ENCODE results near the gene COL2A1.

The COL2A1 gene

DNA sequence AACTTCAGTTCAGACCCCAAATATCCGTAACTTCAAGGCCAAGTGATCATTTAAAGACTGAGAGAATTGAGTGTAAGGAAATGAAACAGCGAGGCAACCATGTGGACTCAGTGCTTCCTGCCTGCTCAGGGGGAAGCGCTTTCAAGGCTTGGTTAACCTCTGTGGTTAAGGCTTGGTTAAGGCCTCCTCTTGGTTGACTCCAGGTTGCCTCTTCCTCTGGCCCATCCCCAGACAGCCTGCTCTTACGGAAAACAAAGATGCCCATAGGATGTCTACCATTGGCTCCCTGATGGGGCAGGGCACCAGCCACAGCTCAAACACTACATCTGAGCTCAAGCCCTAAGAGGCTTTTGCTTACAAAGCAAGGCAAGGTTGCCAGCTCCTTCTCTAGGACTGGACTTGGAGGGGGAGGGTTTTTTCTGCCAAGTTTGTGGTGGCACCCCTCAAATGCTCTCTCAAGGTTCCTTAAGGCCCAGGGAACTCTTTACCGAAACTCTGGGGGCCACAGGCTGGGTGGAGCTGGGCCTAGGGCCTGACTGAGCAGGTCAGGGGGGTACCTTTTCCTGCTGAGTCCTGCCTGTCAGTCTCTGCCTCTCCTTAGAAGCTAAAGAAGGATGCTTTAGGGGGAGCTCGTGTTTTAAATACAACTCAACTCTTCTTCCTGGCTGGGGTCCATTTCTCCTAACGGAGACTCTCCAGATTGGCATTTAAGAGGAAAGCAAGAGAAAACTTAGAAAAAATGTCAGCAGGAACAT lies 13.7 kb downstream of the COL2A1 start:
- no peak for DNase-seq (ENCODE audit: low read depth, low spot score)

DNA sequence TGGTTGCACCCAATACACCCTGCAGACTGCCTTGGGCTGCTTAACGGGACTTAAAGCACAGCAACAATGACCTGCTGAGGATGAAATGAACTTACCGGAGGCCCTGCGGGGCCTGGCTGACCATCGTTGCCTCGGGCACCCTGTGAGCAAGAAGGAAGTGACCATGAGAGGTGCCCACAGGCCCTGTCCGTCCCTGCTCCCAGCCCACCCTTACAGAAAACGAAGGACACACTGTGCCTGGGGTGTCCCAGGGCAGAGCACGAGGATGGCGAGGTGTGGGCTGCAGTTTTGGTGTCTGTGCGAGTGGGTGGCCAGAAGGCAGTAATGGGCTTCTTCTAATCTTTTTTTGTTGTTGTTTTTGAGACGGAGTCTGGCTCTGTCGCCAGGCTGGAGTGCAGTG lies 14.6 kb downstream of the COL2A1 start:
- no peak for DNase-seq (ENCODE audit: low read depth, low spot score)

DNA sequence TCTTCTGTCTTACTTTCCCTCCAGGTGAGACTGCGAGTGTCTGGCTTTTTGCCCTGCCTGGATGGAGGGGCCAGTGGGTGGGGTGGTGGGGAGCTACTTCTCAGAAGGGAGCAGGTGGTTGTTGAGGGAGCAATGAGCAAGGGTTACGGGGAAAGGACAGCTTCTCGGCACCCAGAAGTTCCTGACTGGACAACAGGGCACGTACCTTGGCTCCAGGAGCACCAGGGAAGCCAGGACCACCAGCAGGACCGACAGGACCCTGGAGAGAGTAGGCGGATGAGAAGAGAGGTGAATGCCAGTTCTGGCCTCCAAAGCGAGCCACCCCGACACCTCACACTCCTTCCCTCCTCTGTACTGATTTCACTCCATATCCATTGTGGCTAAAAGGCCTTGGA lies 15.3 kb downstream of the COL2A1 start:
- no peak for DNase-seq (ENCODE audit: low read depth, low spot score)

DNA sequence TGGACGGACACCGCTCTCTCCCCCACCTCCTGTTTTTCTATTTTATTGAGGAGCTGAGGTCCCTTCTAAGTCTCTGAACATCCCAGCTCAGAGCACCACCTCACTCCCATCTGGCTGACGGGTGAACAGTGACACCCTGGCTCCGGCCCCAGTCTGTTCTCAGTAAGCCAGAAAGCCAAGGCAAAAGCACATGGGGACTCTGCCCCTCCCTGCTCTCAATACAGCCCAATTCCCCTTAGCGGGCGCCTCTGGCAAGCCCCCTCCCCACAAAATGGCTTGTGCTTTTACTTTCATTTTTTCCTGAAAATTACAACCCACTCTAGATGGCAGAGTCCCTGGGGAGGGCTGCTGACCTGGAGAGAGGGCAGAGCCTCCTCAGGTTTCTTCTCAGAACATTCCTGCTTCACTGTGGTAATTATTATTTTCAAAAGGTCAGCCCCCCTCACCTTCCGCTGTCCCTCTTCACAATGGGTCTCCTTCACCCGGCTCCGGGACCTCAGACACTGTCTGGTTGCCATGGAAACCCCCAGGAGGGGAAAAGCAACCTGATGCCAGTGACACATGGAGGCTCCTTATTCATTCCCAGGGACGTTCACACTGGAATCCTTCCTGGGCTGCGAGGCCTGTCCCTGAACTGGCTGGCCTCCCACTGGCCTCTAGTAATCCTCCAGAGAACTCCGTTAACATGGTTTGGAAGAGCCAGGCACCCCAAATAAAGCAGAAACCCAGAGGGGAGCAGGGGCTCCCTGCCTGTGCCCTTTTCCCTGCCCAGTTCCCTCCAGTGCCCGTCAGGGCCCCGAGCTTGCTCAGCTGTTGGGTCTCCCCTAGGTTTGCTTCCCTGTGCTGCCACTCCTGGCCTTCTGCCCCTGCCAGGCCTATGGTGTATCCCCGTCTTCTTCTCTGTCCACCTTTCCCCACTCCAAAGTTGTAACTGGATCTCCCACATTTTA lies 15.9 kb downstream of the COL2A1 start:
- DNase-seq (ENCODE audit: low read depth, low spot score) = no peak

DNA sequence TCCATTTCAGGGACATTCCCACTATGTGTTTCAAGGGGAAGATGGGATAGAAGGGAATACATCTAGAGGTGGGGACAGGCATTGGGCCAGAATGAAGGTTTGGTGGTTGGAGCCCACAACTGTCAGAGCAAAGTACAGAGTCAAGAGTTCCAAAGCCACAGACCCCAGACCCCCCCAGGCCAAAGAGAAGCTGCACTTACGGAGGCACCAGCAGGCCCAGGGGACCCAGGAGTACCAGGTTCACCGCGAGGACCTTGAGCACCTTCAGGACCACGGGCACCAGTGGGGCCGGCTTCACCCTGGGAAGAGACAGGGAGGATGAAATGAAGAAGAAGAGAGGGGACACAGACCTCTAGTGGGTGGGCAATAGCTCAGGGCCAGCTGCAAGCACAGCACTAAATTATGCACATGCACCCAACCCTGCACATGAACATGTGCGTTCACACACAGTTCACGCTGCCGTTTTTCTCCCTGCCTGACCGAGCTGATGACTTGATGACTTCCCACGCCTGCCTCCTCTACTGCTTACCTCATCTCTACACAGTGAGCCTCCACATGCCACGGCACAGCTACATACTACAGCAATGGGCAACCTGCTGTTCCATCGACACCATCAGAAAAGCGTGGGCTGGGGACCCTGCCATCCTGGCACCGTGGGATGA lies 16.7 kb downstream of the COL2A1 start:
- DNase-seq (ENCODE audit: low read depth, low spot score) = no peak

DNA sequence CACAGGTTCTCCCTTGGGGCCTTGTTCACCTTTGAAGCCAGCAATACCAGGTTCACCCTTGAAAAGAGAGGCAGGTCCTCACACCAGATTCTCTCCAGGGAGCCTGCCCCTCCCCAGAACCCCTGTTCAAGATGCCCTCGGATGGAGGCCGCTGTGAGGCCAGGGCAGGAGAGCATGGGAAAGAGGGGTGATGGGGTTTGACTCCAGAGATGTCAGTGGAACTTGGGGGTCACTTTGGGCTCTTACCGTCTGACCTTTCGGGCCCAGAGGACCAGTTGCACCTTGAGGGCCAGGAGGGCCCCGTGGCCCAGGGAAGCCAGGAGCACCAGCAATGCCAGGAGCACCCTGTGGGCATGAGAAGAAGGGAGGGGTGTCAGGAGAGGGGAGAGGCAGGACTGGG lies 17.4 kb downstream of the COL2A1 start:
- DNase-seq (ENCODE audit: low read depth, low spot score) = no peak

DNA sequence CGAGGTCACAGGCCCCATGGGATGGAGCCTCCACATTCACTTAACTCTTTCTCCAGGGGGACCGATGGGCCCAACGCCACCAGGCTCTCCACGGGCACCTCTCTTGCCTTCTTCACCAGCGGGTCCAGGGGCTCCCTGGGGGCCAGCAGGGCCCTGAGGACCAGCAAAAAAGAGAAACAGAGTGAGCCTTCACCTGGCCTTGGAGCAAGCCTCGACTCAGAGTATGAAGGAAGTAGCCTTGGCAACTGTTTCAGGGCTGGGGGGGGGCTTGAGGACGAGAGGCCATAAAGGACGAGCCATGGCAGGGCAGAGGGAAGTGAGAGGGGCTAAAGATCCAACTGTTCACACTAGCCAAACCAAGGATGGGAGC lies 18.0 kb downstream of the COL2A1 start:
- no peak for DNase-seq (ENCODE audit: low read depth, low spot score)

DNA sequence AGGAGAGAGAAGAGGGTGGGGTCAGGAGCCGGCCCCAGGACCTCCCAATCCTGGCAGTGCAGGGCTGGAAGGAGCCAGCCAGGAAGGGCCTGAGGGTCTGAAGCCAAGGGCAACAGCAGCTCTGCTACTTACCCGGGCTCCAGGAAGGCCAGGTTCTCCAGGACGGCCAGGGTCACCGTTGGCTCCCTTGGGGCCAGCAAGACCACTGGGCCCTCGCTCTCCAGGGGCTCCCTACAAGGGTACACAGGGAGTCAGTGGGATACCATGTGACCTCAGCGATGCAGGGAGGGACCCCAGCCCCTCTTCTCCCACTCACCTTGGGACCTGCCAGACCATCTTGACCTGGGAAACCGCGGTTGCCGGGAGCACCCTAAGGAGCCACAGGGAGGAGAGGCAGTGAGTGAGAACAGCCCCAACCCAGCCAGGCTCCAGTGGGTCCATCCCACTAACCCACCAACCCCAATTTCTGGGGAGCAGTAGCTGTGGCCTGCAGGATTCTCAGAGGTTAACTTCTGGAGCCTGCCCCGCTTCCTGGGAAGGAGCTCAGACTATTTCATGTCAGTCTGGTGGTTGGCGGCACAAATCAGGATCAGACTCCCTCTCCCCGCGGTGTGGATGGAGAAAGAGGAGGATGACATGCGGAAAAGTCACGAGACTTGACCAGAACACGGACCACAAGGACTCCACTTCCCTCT lies 18.5 kb downstream of the COL2A1 start:
- DNase-seq (ENCODE audit: low read depth, low spot score) = no peak

DNA sequence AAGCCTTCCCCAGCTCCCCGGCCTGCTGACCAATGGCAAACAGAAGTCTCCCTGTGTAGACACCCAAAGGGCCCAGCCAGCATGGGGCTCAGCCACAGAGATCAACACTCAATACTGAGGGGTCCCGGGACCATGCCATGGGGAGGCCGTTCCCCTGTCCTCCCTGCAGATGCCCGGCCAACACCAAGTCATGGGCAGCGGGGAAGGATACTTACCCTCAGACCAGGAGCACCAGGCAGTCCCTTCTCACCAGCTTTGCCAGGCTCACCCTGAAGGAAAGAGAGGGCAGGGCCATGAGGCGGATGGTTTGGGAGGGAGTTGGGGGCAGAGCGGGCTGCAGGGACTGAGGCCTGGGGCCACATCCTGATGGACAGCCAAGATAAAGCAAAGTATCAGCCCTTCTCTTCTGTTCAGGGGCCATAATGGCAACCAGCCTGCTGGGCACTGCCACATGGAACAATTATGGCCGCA lies 19.9 kb downstream of the COL2A1 start:
- DNase-seq (ENCODE audit: low read depth, low spot score) = no peak

DNA sequence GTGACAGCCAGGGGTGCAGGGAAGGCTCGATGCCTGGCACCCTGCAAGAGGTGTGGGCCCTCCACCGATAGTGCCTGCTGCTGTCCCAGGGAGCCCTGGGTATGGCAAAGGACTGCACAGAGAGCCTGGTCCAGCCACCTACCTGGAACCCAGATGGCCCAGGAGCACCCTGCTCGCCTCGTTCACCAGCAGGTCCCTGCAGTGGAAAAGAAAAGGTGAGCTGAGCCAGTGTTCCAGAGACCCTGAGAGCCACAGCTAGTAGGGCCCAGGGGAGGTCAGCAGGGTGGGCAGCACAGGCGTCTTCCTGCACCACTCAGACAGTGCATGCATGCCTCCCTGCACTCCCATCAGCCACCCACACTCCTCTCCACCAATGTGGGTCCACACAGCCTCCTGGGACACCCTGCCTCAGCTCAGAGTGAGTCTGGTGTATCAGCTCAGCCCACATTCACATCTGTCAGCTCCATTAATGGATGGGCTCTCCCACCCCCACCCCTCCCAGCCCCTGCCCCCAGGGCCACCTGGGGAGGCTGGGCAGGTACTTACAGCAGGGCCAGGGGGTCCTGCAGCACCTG lies 20.6 kb downstream of the COL2A1 start:
- no peak for DNase-seq (ENCODE audit: low read depth, low spot score)

DNA sequence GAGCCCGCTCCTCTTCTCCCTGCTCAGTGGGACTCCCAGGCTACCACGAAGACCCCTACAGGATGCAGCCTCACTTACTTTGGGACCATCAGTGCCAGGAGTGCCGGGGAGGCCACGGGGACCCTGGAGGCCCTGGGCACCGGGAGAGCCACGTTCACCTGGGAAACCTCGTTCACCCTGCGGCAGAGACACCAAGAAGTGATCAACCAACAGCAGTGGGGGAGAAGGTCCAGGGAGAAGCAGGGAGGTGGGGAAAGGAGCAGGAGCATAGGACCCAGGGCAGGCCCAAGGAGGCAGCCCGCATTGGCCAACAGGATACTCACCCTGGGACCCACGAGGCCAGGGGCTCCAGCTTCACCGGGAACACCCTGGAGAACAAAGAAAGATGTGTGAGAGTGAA lies 21.5 kb downstream of the COL2A1 start:
- no peak for DNase-seq (ENCODE audit: low read depth, low spot score)

DNA sequence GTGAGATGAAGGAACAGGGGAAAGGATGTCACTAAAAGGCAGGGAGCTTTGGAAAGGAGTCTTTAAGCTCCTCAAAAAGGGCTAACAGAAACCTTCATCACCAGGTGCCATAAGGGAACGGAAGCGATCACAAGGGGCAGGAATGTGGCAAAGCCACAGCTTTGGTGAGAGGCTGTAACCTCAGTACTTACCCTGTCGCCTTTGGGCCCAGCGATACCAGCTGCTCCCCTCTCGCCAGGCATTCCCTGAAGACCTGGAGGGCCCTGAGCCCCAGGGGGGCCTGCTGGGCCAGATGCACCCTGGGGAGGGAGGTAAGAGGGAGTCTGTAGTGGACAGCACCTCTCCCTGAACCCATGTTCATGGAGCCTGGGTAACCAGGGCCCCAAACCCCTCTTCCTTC lies 22.0 kb downstream of the COL2A1 start:
- no peak for DNase-seq (ENCODE audit: low read depth, low spot score)

DNA sequence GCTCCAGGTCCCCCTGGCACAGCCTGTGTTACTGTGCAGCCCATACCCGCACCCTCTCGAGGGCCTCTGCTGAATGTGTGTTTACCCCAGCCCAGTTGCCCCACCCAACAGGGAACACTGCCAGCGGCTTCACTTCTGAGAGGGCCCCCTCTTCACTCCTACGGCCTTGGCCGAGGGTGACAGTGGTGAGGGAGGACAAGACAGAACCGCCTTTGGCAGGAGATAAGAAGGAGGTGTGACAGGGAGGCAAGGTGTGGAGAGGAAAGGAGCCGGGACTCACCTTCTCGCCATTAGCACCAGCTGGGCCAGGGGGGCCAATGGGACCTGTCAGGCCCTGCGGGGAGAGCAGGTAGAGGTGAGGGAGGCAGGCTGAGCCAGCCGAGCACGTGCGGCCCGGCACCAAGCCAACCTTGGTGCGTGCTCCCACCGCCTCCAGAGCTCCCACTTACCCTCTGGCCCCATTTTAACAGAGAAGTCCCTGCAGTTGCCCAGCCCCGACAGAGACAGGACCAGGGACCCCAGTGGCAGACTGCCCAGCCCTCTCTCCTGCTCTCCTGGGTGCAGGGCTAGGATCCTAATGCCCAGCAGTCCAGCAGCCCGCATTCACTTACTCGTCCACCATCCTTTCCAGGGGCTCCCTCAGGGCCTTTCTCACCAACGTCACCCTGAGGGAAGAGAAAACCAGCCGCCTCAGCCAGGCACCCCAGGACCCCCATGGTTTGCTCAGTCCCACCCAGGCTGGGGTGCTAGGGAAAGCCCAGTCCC lies 22.6 kb downstream of the COL2A1 start:
- DNase-seq (ENCODE audit: low read depth, low spot score) = no peak

DNA sequence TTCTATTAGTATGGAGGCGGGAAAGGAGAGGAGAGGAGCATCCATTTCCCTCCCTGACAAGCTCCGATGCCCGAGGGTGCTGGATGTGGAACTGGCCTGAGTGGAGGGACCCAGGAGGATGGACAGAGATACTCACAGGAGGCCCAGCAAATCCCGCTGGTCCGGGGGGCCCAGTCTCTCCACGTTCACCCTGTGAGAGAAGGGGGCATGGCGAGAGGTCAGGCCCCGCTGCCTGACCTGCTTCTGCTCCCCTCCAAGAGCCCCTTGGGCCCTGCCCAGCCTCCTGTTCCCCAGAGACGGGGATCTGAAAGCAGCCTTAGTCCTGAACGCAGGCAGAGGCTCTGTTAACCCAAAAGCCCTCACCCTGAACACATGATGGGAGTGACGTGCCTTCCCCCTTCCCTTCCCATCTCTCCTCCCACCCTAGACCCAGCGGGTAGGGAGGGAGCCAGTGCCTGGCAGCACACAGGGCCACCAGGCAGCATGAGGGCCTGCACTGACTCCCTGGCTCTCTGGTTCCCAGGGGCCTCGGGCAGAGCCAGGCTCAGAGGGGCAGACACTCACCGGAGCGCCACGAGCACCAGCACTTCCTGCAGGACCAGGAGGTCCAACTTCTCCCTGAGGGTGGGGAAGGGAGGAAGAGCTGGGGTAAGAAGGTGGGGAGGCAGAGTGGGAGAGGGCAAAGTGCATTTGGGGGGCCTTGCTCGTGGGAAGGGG lies 23.3 kb downstream of the COL2A1 start:
- no peak for DNase-seq (ENCODE audit: low read depth, low spot score)

DNA sequence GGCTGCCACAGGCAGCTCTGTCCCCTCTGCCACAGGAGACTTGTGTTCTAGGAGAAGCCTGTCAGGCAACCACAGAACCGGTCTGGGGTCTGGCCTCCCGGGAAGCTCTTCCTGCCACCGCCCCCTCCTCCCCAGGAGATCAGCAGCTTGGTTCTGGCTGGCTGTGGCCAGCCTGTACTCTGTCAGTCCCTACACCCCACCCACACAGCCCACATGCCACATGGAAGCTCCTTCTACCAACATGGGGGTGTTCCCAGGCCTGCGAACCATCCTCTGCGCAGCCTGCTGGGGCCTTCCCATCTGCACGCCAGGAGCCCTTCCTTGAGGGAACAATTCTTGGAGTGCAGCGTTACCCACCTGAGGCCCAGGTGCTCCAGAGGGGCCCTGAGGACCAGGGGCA lies 24.1 kb downstream of the COL2A1 start:
- no peak for DNase-seq (ENCODE audit: low read depth, low spot score)

DNA sequence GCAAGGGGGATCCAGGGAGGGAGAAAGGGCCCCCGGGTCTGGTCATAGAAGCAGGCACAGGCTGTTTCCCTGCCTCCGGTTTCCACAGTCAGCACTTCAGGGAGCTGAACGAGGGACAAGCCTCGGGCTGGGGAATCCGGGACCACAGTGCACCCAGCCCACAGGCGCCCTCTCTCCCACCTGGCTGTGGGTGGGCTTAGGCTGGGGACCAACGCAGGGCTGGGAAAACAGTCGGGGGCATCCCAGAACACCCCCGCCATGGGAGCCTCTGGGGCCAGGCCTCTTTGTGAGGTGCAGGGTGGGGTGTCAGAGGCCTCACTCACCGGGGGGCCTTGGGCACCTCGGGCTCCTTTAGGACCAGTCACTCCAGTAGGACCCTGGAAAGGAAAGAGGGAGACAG lies 24.6 kb downstream of the COL2A1 start:
- DNase-seq (ENCODE audit: low read depth, low spot score) = no peak

DNA sequence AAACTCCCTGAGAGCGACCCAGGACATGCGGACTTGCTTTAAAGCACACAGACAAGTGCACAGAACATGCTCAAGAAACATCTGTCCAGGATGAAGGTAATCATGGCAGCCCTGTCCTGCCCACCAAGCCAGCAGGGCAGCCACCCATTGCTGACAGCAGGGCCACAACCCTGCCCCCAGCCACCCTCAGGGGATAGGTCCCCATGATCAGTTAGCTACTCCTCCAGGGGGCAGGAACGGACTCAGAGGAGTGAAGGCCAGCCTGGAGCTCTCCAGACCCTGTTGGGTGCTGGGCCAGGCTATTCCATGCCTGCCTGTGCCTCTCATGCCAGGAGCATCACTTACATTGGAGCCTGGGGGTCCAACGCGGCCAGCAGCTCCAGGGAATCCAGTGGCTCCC lies 25.1 kb downstream of the COL2A1 start:
- no peak for DNase-seq (ENCODE audit: low read depth, low spot score)

DNA sequence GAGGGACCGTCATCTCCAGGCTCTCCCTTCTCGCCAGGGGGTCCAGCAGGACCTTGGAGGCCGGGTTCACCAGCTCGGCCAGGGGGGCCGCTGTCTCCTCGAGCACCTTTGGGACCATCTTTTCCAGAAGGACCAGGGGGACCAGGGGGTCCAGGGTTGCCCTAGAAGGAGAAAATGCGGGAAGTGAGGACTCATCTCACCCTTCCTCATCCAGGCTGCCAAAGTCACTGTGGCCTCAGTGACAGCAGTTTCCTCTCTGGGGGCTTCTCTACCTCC lies 25.7 kb downstream of the COL2A1 start:
- no peak for DNase-seq (ENCODE audit: low read depth, low spot score)

DNA sequence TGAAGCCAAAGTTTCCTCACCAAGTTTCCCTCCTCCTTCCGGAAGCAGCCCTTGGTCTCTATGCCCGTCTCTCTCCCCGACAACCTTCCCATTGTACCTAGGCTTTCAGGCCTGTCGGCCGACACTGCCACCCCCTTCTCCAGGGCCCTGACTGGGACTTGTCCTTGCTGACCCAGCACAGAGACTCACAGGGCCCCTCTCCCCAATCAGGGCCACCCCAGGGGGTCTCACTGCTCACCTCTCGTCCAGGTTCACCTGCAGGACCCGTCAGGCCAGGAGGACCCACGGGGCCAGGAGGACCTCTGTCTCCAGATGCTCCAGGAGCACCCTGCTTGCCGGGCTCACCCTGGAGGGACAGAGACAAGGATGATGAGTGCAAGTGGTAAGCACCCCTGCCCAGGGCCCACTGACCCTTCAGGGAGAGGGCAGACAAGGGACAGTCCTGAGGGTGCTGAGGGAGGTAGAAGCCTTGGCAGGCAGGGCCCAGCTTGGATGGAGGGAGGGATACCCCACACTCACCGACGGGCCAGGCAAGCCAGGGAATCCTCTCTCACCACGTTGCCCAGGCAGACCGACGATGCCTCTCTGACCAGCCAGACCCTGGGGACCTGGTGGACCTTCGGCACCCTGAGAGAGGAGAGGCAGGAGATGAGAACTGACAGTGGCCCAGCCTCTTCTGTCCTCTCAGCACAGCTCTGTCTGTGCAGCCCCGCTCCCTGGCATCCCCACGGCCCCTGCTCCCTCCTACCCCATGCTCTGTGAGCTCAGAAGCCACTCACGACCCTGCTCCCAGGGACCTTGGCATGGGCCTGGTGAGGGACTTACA lies 26.3 kb downstream of the COL2A1 start:
- no peak for DNase-seq (ENCODE audit: low read depth, low spot score)

Measured in iPS DF 19.7 (cell line).